ENCODE measurements around the gene RPS17.

- TF ChIP-seq CTCF (IDR thresholded peaks at IDR 0.05) (no peak), ZFX (IDR thresholded peaks at IDR 0.05; ENCODE audit: borderline replicate concordance) (no peak)
Measured at GRCh38 chr15:82532383-82532990, 7.8 kb downstream of the RPS17 start.

Data from 22Rv1 (cell line).